HFFc6 (cell line): ENCODE data around the gene PKN3. TPM values are rescaled to one million over a fixed set of nuclear protein-coding genes. Genes with fewer than 3 reads are reported as not detected.

Experiments
- DNase-seq: peaks from one replicate; pipeline ENCODE4 v3.0.0-alpha.2; 2018
- H3K27ac Mint-ChIP-seq: 2 replicates; pipeline ENCODE4 v1.8.0; 2020; ENCODE audit warnings: mild to moderate bottlenecking, mixed read lengths
- H3K27me3 Mint-ChIP-seq: 2 replicates; pipeline ENCODE4 v1.8.0; 2021; ENCODE audit warnings: mild to moderate bottlenecking, moderate library complexity, mixed read lengths; ENCODE audit not compliant: insufficient read depth
- H3K36me3 Mint-ChIP-seq: 2 replicates; pipeline ENCODE4 v1.8.0; 2021; ENCODE audit warnings: low read depth, mixed read lengths
- H3K4me1 Mint-ChIP-seq: 2 replicates; pipeline ENCODE4 v1.8.0; 2020; ENCODE audit warnings: low read depth, mixed read lengths
- H3K4me3 Mint-ChIP-seq: 2 replicates; pipeline ENCODE4 v1.8.0; 2020; ENCODE audit warnings: mild to moderate bottlenecking, moderate library complexity, mixed read lengths
- H3K9me3 Mint-ChIP-seq: 2 replicates; pipeline ENCODE4 v1.8.0; 2020; ENCODE audit warnings: mild to moderate bottlenecking, mixed read lengths
- long read RNA-seq: library from polyadenylated mRNA; unstranded; transcript quantifications from one replicate; pipeline ENCODE4 v2.0.0, GENCODE V29; 2019
- total RNA-seq, 6 experiments: library from RNA; stranded (reverse); fragmentation: NEBNext Ultra II Directional; extraction: Animal tissue kit (Norgen Biotek cat#: 25700); gene quantifications; 2 replicates in 1 of 6; 3 replicates in 5 of 6; pipeline ENCODE4 v1.2.3, GENCODE V29; 2021
- TF ChIP-seq, protein P1 (sequence below): fragments of 200-600 bp; sonication (generic); IDR thresholded peaks from 2 replicates; pipeline ENCODE4 v1.5.0; 2021; ENCODE audit warnings: antibody characterized with exemption, mild to moderate bottlenecking

The PKN3 gene
- 1 to 10 TPM; 1.9 to 5.6 (median 3.5) TPM for total RNA-seq
- long read RNA-seq, partial matches to known transcripts = 2 of 3 reads
- long read RNA-seq, other reads (novel, unspliced or antisense) = 0 of 3 reads

DNA sequence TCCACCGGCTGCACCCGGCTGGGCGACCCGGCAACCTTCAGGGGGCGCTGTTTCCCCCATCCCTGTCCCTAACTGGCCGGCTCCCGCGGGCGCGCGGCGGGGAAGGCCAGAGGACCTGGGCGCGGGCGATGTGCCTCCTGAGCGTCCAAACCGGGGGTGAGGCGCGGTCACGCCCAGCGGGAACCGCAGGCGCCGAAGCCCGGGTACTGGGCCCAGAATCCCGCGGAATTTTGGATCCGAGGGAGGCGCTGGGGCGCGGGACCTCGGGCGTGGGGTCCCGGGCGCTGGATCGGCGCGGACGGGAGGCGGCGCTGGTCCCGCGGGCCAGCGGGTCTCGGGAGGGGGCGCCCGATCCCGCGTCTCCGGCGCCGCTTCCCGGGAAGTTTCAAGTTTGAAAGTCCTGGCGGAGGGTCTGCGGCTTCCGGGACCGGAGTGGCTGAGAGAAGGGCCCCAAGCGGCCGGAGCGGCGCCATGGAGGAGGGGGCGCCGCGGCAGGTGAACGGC, at the start of gene PKN3:
Gene PKN3, plus strand, starts transcription at position 59 of the 504 bp plus-strand sequence. Its CDS starts 413 bp downstream, at position 472.
- TF ChIP-seq, protein P1, sequence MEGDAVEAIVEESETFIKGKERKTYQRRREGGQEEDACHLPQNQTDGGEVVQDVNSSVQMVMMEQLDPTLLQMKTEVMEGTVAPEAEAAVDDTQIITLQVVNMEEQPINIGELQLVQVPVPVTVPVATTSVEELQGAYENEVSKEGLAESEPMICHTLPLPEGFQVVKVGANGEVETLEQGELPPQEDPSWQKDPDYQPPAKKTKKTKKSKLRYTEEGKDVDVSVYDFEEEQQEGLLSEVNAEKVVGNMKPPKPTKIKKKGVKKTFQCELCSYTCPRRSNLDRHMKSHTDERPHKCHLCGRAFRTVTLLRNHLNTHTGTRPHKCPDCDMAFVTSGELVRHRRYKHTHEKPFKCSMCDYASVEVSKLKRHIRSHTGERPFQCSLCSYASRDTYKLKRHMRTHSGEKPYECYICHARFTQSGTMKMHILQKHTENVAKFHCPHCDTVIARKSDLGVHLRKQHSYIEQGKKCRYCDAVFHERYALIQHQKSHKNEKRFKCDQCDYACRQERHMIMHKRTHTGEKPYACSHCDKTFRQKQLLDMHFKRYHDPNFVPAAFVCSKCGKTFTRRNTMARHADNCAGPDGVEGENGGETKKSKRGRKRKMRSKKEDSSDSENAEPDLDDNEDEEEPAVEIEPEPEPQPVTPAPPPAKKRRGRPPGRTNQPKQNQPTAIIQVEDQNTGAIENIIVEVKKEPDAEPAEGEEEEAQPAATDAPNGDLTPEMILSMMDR = peak; percentile 96
- Mint-ChIP-seq H3K9me3 (no peaks in the 10 kb centered on the region), H3K4me1 (peaks cover 5% of the 10 kb centered on the region), H3K27me3 (peaks cover 1% of the 10 kb centered on the region; the same call in 1 of the 2 replicates), H3K4me3 (peak within 1 kb of the TSS; percentile 80), H3K36me3 (no peaks in the 10 kb centered on the region; the same call in 1 of the 2 replicates), H3K27ac (peak within 1 kb of the TSS; percentile 43)
- DNase-seq = peak; percentile 60

DNA sequence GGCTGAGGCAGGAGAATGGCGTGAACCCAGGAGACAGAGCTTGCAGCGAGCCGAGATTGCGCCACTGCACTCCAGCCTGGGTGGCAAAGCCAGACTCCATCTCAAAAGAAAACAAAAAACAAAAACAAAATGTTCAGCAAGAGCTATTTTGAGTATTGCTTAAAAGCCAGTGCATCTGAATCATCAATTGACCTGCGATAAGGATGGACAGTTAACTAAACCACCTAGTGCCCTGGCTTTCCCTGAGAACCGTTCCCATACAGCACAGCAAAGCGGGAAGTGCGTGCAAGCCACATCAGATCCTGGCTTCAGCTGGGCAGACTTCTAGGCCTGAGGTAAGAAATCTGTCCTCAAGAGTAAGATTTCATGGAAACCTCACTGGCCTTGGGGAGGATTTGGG, 48.4 kb upstream of the PKN3 start:
- TF ChIP-seq, protein P1 = no peak
- no peak overlapping the region for H3K4me3 Mint-ChIP-seq
- DNase-seq = no peak

DNA sequence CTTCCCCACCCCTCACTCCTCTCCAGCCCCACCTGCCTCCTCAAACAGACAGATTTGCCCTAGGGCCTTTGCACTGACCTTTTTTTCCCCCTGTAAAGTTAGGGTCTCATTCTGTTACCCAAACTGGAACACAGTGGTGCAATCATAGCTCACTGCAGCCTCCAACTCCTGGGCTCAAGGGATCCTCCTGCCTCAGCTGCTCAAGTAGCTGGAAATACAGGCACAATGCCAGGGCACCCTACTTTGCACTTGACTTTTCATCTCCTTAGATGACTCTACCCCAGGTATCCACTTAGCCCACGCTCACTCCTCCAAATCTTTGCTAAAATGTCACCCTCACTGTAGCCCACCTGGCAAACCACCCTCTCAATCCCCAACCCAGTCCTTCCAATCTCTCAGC, 47.8 kb upstream of the PKN3 start:
- Mint-ChIP-seq H3K4me3 (peak overlapping the region; percentile 37), H3K4me1 (peaks cover 16% of the 10 kb centered on the region), H3K27me3 (no peaks in the 10 kb centered on the region), H3K27ac (no peak overlapping the region), H3K9me3 (no peaks in the 10 kb centered on the region), H3K36me3 (0 out of 2 replicates have a peak, but pooled peaks cover 4% of the 10 kb centered on the region)
- DNase-seq = no peak
- TF ChIP-seq, protein P1 = no peak

More for the DNA sequence above, 48.4 kb upstream of the PKN3 start:
- no peak overlapping the region for H3K27ac Mint-ChIP-seq
- H3K27me3 Mint-ChIP-seq = no peaks in the 10 kb centered on the region
- H3K4me1 Mint-ChIP-seq = peaks cover 16% of the 10 kb centered on the region
- no peaks in the 10 kb centered on the region for H3K9me3 Mint-ChIP-seq
- H3K36me3 Mint-ChIP-seq = 0 out of 2 replicates have a peak, but pooled peaks cover 4% of the 10 kb centered on the region

DNA sequence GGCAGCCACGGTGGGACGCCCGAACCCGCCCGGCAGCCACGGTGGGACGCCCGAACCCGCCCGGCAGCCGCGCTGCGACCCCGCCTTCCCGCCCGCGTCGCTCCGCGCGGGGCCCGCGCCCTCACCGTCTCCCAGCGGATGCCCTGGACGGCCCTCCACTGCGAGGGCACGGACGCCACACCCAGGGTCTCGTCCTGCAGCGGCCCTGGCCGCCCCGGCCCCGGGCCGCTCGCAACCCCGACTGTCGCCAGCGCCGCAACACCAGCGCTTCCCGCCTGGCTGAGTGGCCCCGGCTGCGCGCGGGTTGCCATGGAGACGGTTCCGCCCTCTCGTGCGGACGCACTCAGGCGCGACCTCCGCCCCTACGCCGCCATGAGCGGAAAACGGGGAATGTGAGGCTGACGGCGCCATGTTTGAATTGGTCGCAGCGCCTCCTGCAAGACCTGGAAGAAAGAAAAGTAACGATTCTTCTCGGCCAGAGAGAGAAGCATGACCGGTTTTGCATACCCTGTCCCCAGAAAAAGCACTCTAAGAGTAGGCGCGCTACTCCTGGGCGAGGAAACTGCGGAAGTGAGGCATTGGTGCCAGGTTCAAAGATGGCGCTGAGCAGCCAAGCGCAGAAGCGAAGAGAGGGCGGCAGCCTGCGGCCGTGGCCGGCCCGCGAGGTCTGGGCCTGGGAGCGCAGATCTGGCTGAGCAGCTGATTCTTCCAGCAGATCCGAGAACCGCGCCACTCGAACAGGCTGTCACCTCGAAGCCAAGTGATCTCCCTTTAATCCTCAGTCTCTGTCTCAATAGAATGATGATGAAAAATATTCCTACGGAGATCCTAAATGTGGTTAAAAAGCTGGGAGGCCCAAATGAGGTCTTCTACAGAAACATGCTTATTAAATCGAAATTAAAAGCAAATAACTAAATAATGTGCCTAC, 45.6 kb upstream of the PKN3 start, which contains the start of gene DYNC2I2:
Gene DYNC2I2, minus strand, starts transcription at position 432 of the 928 bp plus-strand sequence. Its CDS starts 121 bp downstream, at position 311.
- Mint-ChIP-seq H3K9me3 (no peaks in the 10 kb centered on the region), H3K27ac (peak within 1 kb of the TSS; percentile 100), H3K4me3 (peak within 1 kb of the TSS; percentile 93), H3K27me3 (no peaks in the 10 kb centered on the region), H3K36me3 (0 out of 2 replicates have a peak, but pooled peaks cover 4% of the 10 kb centered on the region), H3K4me1 (peaks cover 16% of the 10 kb centered on the region)
- peak; percentile 89 for DNase-seq
- TF ChIP-seq, protein P1 = peak; percentile 23; the same call in 1 of the 2 replicates

DNA sequence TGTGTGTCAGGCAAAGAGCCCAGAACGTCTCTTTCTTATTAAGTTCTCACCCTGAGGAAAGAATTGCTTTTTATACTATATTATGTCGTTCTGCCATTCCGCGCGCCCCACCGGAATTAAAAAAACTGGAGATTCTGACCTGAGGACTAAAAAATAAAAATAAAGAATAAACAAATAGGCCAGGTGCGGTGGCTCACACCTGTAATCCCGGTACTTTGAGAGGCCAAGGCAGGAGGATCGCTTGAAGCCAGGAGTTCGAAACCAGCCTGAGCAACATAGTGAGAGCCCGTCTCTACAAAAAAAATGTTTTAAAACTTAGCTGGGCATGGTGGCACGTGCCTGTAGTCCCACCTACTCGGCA, 45.0 kb upstream of the PKN3 start:
- no peaks in the 10 kb centered on the region; the same call in 1 of the 2 replicates for H3K27me3 Mint-ChIP-seq
- peak overlapping the region; percentile 100 for H3K27ac Mint-ChIP-seq
- H3K36me3 Mint-ChIP-seq = 0 out of 2 replicates have a peak, but pooled peaks cover 4% of the 10 kb centered on the region
- TF ChIP-seq, protein P1 = no peak
- peaks cover 16% of the 10 kb centered on the region for H3K4me1 Mint-ChIP-seq
- peak overlapping the region; percentile 93 for H3K4me3 Mint-ChIP-seq
- DNase-seq = no peak
- H3K9me3 Mint-ChIP-seq = no peaks in the 10 kb centered on the region
